Type B pancreatic cell (in vitro differentiated cells): ENCODE data around the gene BTG1. TPM values are rescaled to one million over a fixed set of nuclear protein-coding genes. Genes with fewer than 3 reads are reported as not detected.

Source experiments
- DNase-seq: peaks from one replicate; pipeline ENCODE4 v3.0.0; 2021; ENCODE audit warnings: mixed read lengths; ENCODE audit not compliant: unreplicated experiment; ENCODE audit errors: extremely low spot score
- H3K27ac Mint-ChIP-seq: 2 replicates; pipeline ENCODE4 v1.8.0; 2021; ENCODE audit warnings: mild to moderate bottlenecking, mixed read lengths
- H3K27me3 Mint-ChIP-seq: 2 replicates; pipeline ENCODE4 v1.8.0; 2021; ENCODE audit warnings: mixed read lengths
- H3K36me3 Mint-ChIP-seq: 2 replicates; pipeline ENCODE4 v1.8.0; 2021; ENCODE audit warnings: mixed read lengths
- H3K4me1 Mint-ChIP-seq: one replicate; pipeline ENCODE4 v1.8.0; 2021; ENCODE audit warnings: mixed read lengths; ENCODE audit not compliant: unreplicated experiment
- H3K4me3 Mint-ChIP-seq: 2 replicates; pipeline ENCODE4 v1.8.0; 2021; ENCODE audit warnings: mild to moderate bottlenecking, mixed read lengths
- H3K9me3 Mint-ChIP-seq: 2 replicates; pipeline ENCODE4 v1.8.0; 2021; ENCODE audit warnings: mixed read lengths
- total RNA-seq: library from RNA; stranded (reverse); gene quantifications from 2 replicates; pipeline ENCODE4 v1.2.1, GENCODE V29; 2021; ENCODE audit warnings: low replicate concordance
- TF ChIP-seq, protein P1 (sequence below): fragments of 200-600 bp; sonication (generic); conservative IDR thresholded peaks from 2 replicates; pipeline ENCODE4 v1.5.0; 2021; ENCODE audit warnings: antibody characterized with exemption, mild to moderate bottlenecking

The BTG1 gene
- total RNA-seq, 1 donor from 2014 or later, result 116 TPM

DNA sequence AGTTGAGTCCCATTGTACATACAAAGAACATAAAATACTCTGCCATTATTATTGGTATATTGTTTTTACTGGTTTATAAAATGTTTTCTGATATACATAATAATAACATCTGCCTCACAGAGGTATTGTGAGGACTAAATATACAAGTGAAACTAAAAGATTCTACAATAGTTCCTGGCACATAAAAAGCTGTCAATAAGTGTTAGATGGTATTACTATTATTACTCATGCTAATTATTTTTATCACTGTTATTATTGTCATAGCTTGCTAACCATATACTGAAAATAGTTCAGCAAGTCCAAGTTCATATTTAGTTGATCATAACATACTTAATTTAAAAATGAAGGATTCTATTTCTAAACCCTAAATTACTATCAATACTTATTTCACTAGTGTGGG, 34.4 kb downstream of the BTG1 start:
- Mint-ChIP-seq H3K27me3 (no peaks in the 10 kb centered on the region), H3K9me3 (no peaks in the 10 kb centered on the region), H3K27ac (no peak overlapping the region), H3K4me1 (peaks cover 43% of the 10 kb centered on the region), H3K36me3 (peaks cover 4% of the 10 kb centered on the region), H3K4me3 (no peak overlapping the region)
- TF ChIP-seq, protein P1, sequence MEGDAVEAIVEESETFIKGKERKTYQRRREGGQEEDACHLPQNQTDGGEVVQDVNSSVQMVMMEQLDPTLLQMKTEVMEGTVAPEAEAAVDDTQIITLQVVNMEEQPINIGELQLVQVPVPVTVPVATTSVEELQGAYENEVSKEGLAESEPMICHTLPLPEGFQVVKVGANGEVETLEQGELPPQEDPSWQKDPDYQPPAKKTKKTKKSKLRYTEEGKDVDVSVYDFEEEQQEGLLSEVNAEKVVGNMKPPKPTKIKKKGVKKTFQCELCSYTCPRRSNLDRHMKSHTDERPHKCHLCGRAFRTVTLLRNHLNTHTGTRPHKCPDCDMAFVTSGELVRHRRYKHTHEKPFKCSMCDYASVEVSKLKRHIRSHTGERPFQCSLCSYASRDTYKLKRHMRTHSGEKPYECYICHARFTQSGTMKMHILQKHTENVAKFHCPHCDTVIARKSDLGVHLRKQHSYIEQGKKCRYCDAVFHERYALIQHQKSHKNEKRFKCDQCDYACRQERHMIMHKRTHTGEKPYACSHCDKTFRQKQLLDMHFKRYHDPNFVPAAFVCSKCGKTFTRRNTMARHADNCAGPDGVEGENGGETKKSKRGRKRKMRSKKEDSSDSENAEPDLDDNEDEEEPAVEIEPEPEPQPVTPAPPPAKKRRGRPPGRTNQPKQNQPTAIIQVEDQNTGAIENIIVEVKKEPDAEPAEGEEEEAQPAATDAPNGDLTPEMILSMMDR, result no peak
- DNase-seq, result no peak

- Mint-ChIP-seq H3K27me3 (no peaks in the 10 kb centered on the region), H3K4me3 (no peak overlapping the region), H3K27ac (no peak overlapping the region), H3K9me3 (peaks cover 5% of the 10 kb centered on the region), H3K4me1 (peaks cover 43% of the 10 kb centered on the region), H3K36me3 (peaks cover 3% of the 10 kb centered on the region)
- TF ChIP-seq, protein P1, result no peak
- no peak for DNase-seq
Measured at GRCh38 chr12:92110083-92110640, 35.5 kb downstream of the BTG1 start.

DNA sequence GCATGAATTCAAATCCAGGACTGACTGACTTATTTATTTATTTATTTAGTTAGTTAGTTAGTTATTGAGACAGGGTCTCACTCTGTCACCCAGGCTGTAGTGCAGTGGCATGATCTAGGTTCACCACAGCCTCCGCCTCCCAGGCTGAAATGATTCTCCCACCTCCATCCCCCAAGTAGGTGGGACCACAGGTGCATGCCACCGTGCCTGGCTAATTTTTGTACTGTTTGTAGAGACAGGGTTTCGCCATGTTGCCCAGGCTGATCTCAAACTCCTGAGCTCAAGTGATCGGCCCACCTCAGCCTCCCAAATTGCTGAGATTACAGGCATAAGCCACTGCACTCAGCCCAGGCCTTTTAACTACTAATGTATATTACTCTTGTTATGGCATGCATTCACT, 36.0 kb downstream of the BTG1 start:
- no peaks in the 10 kb centered on the region for H3K27me3 Mint-ChIP-seq
- no peak overlapping the region for H3K27ac Mint-ChIP-seq
- peaks cover 7% of the 10 kb centered on the region for H3K9me3 Mint-ChIP-seq
- no peak overlapping the region for H3K4me3 Mint-ChIP-seq
- DNase-seq, result no peak
- TF ChIP-seq, protein P1, result no peak
- H3K4me1 Mint-ChIP-seq, result peaks cover 43% of the 10 kb centered on the region
- H3K36me3 Mint-ChIP-seq, result peaks cover 4% of the 10 kb centered on the region

DNA sequence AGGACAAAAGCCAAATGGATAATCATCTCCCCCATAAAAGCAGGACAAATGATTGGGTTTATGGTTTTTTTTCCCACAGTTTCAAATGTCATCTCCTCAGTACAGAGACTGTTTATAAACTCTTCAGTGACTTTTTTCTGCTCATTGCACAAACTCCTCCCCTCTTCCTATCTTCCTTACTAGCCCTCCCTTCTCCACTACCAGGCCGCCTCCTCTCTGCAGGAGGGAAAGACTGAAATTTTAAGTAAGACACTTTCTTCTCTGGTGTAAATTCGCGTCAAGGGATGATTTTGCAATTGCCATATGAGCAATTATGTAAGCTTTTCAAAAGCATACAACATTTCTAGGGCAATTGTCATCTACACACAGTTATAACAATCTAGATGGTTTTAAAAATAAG, 37.0 kb downstream of the BTG1 start:
- Mint-ChIP-seq H3K27me3 (no peaks in the 10 kb centered on the region), H3K36me3 (peaks cover 4% of the 10 kb centered on the region), H3K27ac (peak overlapping the region; percentile 18), H3K9me3 (peaks cover 7% of the 10 kb centered on the region), H3K4me1 (peaks cover 43% of the 10 kb centered on the region), H3K4me3 (peak overlapping the region; percentile 19)
- no peak for DNase-seq
- TF ChIP-seq, protein P1, result no peak

DNA sequence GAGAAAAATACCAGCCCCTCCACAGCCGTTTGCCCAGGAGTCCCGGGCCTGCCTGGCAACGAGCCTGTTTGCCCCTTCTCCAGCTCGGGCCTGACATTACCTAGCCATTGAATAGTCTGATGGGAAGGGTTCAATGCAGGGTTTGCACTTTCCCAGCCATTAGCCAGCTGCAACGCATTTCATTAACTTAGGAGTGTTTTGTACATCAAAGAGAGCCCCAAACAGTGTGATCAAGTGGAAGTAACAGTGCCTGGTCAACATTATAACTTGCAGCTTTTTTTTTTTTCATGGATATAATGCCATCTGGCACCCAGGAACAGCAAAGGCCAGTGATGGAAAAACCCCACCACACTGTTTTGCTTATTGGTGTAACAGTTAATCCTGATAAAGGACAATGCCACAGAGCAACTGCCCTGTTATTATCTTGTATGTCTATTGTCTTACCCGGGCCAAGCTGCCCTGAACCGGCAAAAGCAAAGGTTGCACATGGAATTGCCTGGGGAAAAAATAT, 38.0 kb downstream of the BTG1 start:
- TF ChIP-seq, protein P1, result no peak
- no peaks in the 10 kb centered on the region for H3K27me3 Mint-ChIP-seq
- peaks cover 4% of the 10 kb centered on the region for H3K36me3 Mint-ChIP-seq
- H3K4me3 Mint-ChIP-seq, result peak overlapping the region; percentile 4
- H3K9me3 Mint-ChIP-seq, result peaks cover 7% of the 10 kb centered on the region
- peak overlapping the region; percentile 52 for H3K27ac Mint-ChIP-seq
- DNase-seq, result no peak
- H3K4me1 Mint-ChIP-seq, result peaks cover 43% of the 10 kb centered on the region

DNA sequence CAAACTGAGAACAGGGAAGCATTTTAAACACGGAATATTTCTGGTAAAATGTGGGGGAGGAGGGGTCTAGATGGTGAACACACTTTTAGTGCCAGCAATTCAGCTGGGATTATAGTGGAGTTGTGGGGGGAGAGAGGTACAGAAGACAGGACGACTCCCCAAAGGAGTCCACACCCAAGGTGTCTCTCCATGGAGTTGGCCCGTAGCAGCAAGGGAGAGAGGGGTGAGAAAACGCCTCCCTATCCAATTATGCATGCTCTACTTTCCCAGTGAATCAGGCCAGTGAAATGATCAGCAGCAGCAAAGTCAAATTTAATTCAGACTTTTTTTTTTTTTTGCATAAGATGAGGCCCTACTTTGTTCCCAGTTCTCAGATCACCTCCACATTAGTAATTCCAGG, 38.6 kb downstream of the BTG1 start:
- TF ChIP-seq, protein P1, result no peak
- H3K27me3 Mint-ChIP-seq, result no peaks in the 10 kb centered on the region
- H3K27ac Mint-ChIP-seq, result peak overlapping the region; percentile 52
- H3K4me1 Mint-ChIP-seq, result peaks cover 43% of the 10 kb centered on the region
- peaks cover 4% of the 10 kb centered on the region for H3K36me3 Mint-ChIP-seq
- H3K4me3 Mint-ChIP-seq, result no peak overlapping the region
- peaks cover 7% of the 10 kb centered on the region for H3K9me3 Mint-ChIP-seq
- no peak for DNase-seq
